Choroid plexus epithelial cell (primary cell): ENCODE results near the gene DPP6.

ENCODE experiments used
- DNase-seq: peaks from one replicate; pipeline ENCODE4 v3.0.0-alpha.2; 2010; ENCODE audit warnings: low read depth
- H3K4me3 ChIP-seq: 2 replicates; pipeline ENCODE4 v1.5.1; 2011; ENCODE audit warnings: low read depth, mild to moderate bottlenecking, control low read depth, low read length, moderate library complexity
- TF ChIP-seq, protein P1 (sequence below): conservative IDR thresholded peaks from 2 replicates; pipeline ENCODE4 v1.5.1; 2011; ENCODE audit warnings: low read depth, mild to moderate bottlenecking, control low read depth, inconsistent platforms, low read length, moderate library complexity

Gene DPP6

GRCh38 chr7:154302380-154302779 lies 250.2 kb downstream of the DPP6 start:
- no peak for DNase-seq
- no peak overlapping the region for H3K4me3 ChIP-seq
- TF ChIP-seq, protein P1, sequence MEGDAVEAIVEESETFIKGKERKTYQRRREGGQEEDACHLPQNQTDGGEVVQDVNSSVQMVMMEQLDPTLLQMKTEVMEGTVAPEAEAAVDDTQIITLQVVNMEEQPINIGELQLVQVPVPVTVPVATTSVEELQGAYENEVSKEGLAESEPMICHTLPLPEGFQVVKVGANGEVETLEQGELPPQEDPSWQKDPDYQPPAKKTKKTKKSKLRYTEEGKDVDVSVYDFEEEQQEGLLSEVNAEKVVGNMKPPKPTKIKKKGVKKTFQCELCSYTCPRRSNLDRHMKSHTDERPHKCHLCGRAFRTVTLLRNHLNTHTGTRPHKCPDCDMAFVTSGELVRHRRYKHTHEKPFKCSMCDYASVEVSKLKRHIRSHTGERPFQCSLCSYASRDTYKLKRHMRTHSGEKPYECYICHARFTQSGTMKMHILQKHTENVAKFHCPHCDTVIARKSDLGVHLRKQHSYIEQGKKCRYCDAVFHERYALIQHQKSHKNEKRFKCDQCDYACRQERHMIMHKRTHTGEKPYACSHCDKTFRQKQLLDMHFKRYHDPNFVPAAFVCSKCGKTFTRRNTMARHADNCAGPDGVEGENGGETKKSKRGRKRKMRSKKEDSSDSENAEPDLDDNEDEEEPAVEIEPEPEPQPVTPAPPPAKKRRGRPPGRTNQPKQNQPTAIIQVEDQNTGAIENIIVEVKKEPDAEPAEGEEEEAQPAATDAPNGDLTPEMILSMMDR = no peak

GRCh38 chr7:154304231-154304630 lies 252.0 kb downstream of the DPP6 start:
- no peak for DNase-seq
- H3K4me3 ChIP-seq = no peak overlapping the region
- TF ChIP-seq, protein P1 = no peak

- DNase-seq = no peak
Measured at GRCh38 chr7:154304740-154305700, 252.8 kb downstream of the DPP6 start.

DNA sequence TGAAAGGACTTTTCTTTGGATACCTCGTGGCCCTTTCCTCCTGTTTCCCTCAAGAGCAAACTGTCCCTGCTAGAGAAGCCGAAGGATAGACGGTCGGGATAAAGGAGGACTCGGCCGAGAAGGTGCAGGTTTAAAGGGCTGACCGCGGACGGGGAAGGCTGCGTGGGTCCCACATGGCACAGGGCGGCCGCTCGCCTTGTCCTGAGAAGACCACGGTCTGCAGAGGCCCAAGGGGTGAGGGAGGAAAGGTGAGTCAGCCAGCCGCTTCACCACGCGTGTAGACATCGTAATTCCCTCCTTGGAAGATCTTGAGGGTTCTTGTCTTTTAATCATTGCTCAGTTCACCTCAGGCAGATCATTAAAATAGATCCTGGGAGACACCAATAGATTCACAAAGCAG lies 253.8 kb downstream of the DPP6 start:
- H3K4me3 ChIP-seq = no peak overlapping the region
- no peak for DNase-seq
- TF ChIP-seq, protein P1 = no peak

More at GRCh38 chr7:154304740-154305700, 252.8 kb downstream of the DPP6 start:
- no peak overlapping the region for H3K4me3 ChIP-seq
- TF ChIP-seq, protein P1 = no peak

DNA sequence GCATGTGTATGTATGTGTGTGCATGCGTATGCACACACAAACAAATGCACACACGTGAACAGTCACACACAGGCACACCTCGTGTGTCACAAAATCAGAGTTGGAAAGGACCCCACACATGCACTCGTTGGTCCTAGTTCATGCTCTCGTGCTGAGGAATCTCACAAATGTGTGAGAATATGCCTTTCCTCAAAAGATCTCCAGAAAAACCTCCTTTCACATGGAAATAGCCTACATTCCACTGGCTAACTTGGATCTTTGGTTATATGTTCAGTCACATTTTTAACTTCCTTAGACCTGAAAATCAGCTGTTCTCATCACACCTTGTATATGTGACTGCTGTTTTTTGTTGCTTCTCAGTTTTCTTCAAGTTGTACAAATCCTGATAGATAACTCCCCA lies 256.7 kb downstream of the DPP6 start:
- no peak for DNase-seq
- TF ChIP-seq, protein P1 = no peak

DNA sequence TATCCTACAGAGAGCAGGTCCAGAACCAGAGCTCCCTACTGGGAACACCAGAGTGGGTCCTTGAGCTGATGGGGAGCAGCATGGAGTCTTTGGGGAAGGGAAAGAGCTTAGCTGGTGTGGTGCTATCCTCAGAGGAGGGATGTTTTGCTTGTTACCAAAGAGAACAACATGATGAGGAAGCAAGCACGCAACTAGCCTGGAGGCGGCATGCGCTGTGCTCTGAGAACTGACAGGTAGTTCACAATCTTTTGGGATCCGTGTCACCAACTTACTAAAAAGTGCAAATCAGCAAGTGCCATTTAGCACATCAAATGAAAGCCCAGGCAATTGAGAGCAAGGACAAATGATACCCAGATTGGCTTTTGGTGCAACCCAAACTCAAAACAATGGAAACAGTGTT lies 257.9 kb downstream of the DPP6 start:
- no peak for DNase-seq
- H3K4me3 ChIP-seq = no peak overlapping the region
- TF ChIP-seq, protein P1 = no peak

More for the DNA sequence above, 256.7 kb downstream of the DPP6 start:
- no peak overlapping the region for H3K4me3 ChIP-seq
